Lower leg skin (tissue), 3 donors: ENCODE measurements around the gene FAM180A.

ENCODE experiments used
- CTCF ChIP-seq, 3 donors: fragments of 450-650 bp; IDR thresholded peaks; one replicate each; pipeline ENCODE4 v1.5.1; 2016; ENCODE audit warnings: antibody characterized with exemption in 3 of 3, mild to moderate bottlenecking in 3 of 3, moderate library complexity in 2 of 3
- POLR2A ChIP-seq, 2 donors: fragments of 450-650 bp; IDR thresholded peaks; one replicate each; pipeline ENCODE4 v1.6.1; 2016 to 2017; ENCODE audit warnings: antibody characterized with exemption in 2 of 2, mild to moderate bottlenecking in 1 of 2, moderate library complexity in 1 of 2

GRCh38 chr7:135683609-135684008 is 65.0 kb downstream of the FAM180A start:
- TF ChIP-seq CTCF (IDR thresholded peaks at IDR 0.05) (no peak), POLR2A (IDR thresholded peaks at IDR 0.05) (no peak)
